Hematopoietic multipotent progenitor cell treated with erythropoietin and hydrocortisone succinate and interleukin-3 and kit ligand, for 15 days (in vitro differentiated cells): ENCODE measurements around the gene MMP17.
A peak's percentile ranks its signal among the peaks of the same experiment; 100 is the strongest.

Experiments used
- DNase-seq: peaks from one replicate; pipeline ENCODE4 v3.0.0-alpha.2; 2015; ENCODE audit warnings: low spot score

Gene MMP17

GRCh38 chr12:131850856-131851559 is 22.8 kb downstream of the MMP17 start:
- no peak for DNase-seq

- peak; percentile 27 for DNase-seq
Observed at GRCh38 chr12:131851741-131852550, 23.8 kb downstream of the MMP17 start.

- DNase-seq, result no peak
Observed at GRCh38 chr12:131852551-131853299, 24.5 kb downstream of the MMP17 start.

GRCh38 chr12:131853832-131854797 is 25.9 kb downstream of the MMP17 start:
- no peak for DNase-seq

- DNase-seq, result no peak
Observed at GRCh38 chr12:131854861-131855476, 26.8 kb downstream of the MMP17 start.

- DNase-seq, result no peak
Observed at GRCh38 chr12:131855521-131856142, 27.4 kb downstream of the MMP17 start.

GRCh38 chr12:131856366-131857097 is 28.3 kb downstream of the MMP17 start:
- no peak for DNase-seq

- DNase-seq, result no peak
Observed at GRCh38 chr12:131857908-131858850, 30.0 kb downstream of the MMP17 start.

- DNase-seq, result peak; percentile 61
Observed at GRCh38 chr12:131860472-131861260, 32.5 kb downstream of the MMP17 start.

GRCh38 chr12:131861261-131862083 is 33.3 kb downstream of the MMP17 start:
- DNase-seq, result no peak

- DNase-seq, result no peak
Observed at GRCh38 chr12:131862084-131862441, 33.9 kb downstream of the MMP17 start.

- DNase-seq, result no peak
Observed at GRCh38 chr12:131862600-131862993, 34.4 kb downstream of the MMP17 start.

- no peak for DNase-seq
Observed at GRCh38 chr12:131862994-131863710, 35.0 kb downstream of the MMP17 start.

GRCh38 chr12:131863711-131864396 is 35.7 kb downstream of the MMP17 start:
- no peak for DNase-seq

- no peak for DNase-seq
Observed at GRCh38 chr12:131864469-131864868, 36.3 kb downstream of the MMP17 start.
